ENCODE measurements around the gene SLBP.
A peak's percentile ranks its signal among the peaks of the same experiment; 100 is the strongest.

The SLBP gene

GRCh38 chr4:1748465-1748995 is 36.4 kb upstream of the SLBP start:
- peak; percentile 94 for DNase-seq (ENCODE audit: low spot score)

GRCh38 chr4:1747603-1747967 is 35.5 kb upstream of the SLBP start:
- no peak for DNase-seq (ENCODE audit: low spot score)

- DNase-seq (ENCODE audit: low spot score) = no peak
These were observed 34.9 kb upstream of the SLBP start for GRCh38 chr4:1746919-1747602.

GRCh38 chr4:1746265-1746691 is 34.2 kb upstream of the SLBP start:
- DNase-seq (ENCODE audit: low spot score) = peak; percentile 96

GRCh38 chr4:1745697-1746096 is 33.6 kb upstream of the SLBP start:
- no peak for DNase-seq (ENCODE audit: low spot score)

- no peak for DNase-seq (ENCODE audit: low spot score)
These were observed 33.0 kb upstream of the SLBP start for GRCh38 chr4:1745165-1745564.

- DNase-seq (ENCODE audit: low spot score) = no peak
These were observed 32.4 kb upstream of the SLBP start for GRCh38 chr4:1744552-1744951.

- no peak for DNase-seq (ENCODE audit: low spot score)
These were observed 31.9 kb upstream of the SLBP start for GRCh38 chr4:1743975-1744374.

- DNase-seq (ENCODE audit: low spot score) = no peak
These were observed 31.4 kb upstream of the SLBP start for GRCh38 chr4:1743551-1743950.

- no peak for DNase-seq (ENCODE audit: low spot score)
These were observed 29.1 kb upstream of the SLBP start for GRCh38 chr4:1741208-1741607.

GRCh38 chr4:1740021-1740545 is 28.0 kb upstream of the SLBP start:
- no peak for DNase-seq (ENCODE audit: low spot score)

- DNase-seq (ENCODE audit: low spot score) = no peak
These were observed 27.2 kb upstream of the SLBP start for GRCh38 chr4:1739358-1739757.

GRCh38 chr4:1738410-1738809 is 26.3 kb upstream of the SLBP start:
- DNase-seq (ENCODE audit: low spot score) = no peak

GRCh38 chr4:1737666-1738065 is 25.5 kb upstream of the SLBP start:
- DNase-seq (ENCODE audit: low spot score) = no peak

- DNase-seq (ENCODE audit: low spot score) = no peak
These were observed 24.7 kb upstream of the SLBP start for GRCh38 chr4:1736812-1737211.

- no peak for DNase-seq (ENCODE audit: low spot score)
These were observed 23.1 kb upstream of the SLBP start for GRCh38 chr4:1735215-1735614.

- DNase-seq (ENCODE audit: low spot score) = no peak
These were observed 20.8 kb upstream of the SLBP start for GRCh38 chr4:1732911-1733310.

GRCh38 chr4:1731180-1731579 is 19.1 kb upstream of the SLBP start:
- DNase-seq (ENCODE audit: low spot score) = no peak

- DNase-seq (ENCODE audit: low spot score) = no peak
These were observed 18.5 kb upstream of the SLBP start for GRCh38 chr4:1730532-1731135.

GRCh38 chr4:1728061-1728980 is 16.2 kb upstream of the SLBP start:
- no peak for DNase-seq (ENCODE audit: low spot score)

GRCh38 chr4:1727117-1728031 is 15.3 kb upstream of the SLBP start:
- no peak for DNase-seq (ENCODE audit: low spot score)
